CD4-positive, alpha-beta T cell treated with Interleukin-10 for 1 hour (primary cell): ENCODE data around the gene NSMCE4A.
"Not testable (repeated sequence)": the region's sequence is repeated elsewhere in the genome, so short reads cannot be mapped to it uniquely, and the experiment has no call there.

Experiments used
- DNase-seq: peaks from one replicate; pipeline ENCODE4 v3.0.0-alpha.2; 2020

The NSMCE4A gene

GRCh38 chr10:121988361-121989324 is 13.6 kb upstream of the NSMCE4A start, which contains the start of gene TACC2:
Gene TACC2 (plus strand): TSS chr10:121989163. CDS start chr10:122021982, 32,819 bp downstream.
- DNase-seq: no peak

GRCh38 chr10:121984463-121984862 is 9.4 kb upstream of the NSMCE4A start:
- no peak for DNase-seq

- no peak for DNase-seq
These were observed 8.8 kb upstream of the NSMCE4A start for GRCh38 chr10:121983852-121984251.

- DNase-seq: no peak
These were observed 6.3 kb upstream of the NSMCE4A start for GRCh38 chr10:121981346-121981745.

GRCh38 chr10:121978511-121978910 is 3.5 kb upstream of the NSMCE4A start:
- no peak for DNase-seq

- no peak for DNase-seq
These were observed 1.6 kb upstream of the NSMCE4A start for GRCh38 chr10:121976607-121977006.

- no peak for DNase-seq
These were observed 474 bp upstream of the NSMCE4A start for GRCh38 chr10:121975295-121976086.

GRCh38 chr10:121974019-121974534 is 940 bp downstream of the NSMCE4A start:
- no peak for DNase-seq

GRCh38 chr10:121969086-121969485 is 5.9 kb downstream of the NSMCE4A start:
- DNase-seq: not testable (repeated sequence)

GRCh38 chr10:121965996-121966395 is 9.0 kb downstream of the NSMCE4A start:
- DNase-seq: no peak

- no peak for DNase-seq
These were observed 13.6 kb downstream of the NSMCE4A start for GRCh38 chr10:121961456-121961855.

GRCh38 chr10:121959671-121960070 is 15.3 kb downstream of the NSMCE4A start:
- no peak for DNase-seq

GRCh38 chr10:121956111-121957061 is 18.6 kb downstream of the NSMCE4A start:
- DNase-seq: no peak

GRCh38 chr10:121952226-121952625 is 22.8 kb downstream of the NSMCE4A start:
- no peak for DNase-seq

GRCh38 chr10:121949451-121949850 is 25.6 kb downstream of the NSMCE4A start:
- no peak for DNase-seq

- DNase-seq: no peak
These were observed 26.0 kb downstream of the NSMCE4A start for GRCh38 chr10:121949049-121949448.

GRCh38 chr10:121947343-121948330 is 27.4 kb downstream of the NSMCE4A start:
- no peak for DNase-seq

- no peak for DNase-seq
These were observed 32.1 kb downstream of the NSMCE4A start for GRCh38 chr10:121942749-121943416.

- DNase-seq: no peak
These were observed 33.5 kb downstream of the NSMCE4A start for GRCh38 chr10:121941532-121941931.

- no peak for DNase-seq
These were observed 38.7 kb downstream of the NSMCE4A start for GRCh38 chr10:121936295-121936694.
